GM18858 (cell line): Measurements from ENCODE around the gene CD44.

Source experiments
- ATAC-seq: cut with Tn5 transposase; IDR thresholded peaks from one replicate; pipeline ENCODE4 v1.9.1; 2021; ENCODE audit not compliant: unreplicated experiment

Gene CD44

DNA sequence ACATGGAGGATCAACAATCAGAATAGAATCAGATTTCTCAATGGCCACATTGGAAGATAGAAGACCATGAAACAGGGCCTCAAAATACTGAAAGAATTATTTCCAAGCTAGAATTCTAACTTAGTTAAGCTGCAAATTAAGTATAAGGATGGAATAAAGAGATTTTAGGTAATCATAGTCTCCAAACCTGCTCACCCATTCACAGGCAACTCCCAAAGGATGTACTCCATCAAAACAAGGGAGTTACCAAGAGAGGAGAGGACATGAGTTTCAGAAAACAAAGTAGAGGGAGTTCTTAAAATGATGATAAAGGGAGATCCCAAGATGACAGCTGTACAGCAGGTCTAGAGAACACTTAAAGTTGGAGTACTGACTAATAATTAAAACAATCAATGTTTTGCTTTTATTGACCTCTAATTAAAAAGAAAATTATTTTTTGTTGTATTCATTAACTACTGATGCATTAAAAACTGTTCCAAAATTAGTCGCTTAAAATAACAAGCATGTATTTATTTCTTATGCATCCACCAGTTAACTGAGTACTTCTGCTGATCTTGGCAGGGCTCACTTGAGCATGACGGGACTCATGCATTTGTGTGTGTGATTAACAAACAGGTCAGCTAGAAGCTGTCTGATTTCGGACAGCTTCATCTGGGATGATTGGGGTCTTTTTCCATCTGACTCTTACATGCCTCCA, 95.6 kb downstream of the CD44 start:
- no peak for ATAC-seq

GRCh38 chr11:35235157-35235468, 96.1 kb downstream of the CD44 start:
- ATAC-seq = no peak

- no peak for ATAC-seq
Observed at GRCh38 chr11:35235498-35235897, 96.5 kb downstream of the CD44 start.

GRCh38 chr11:35235936-35236666, 97.1 kb downstream of the CD44 start:
- no peak for ATAC-seq

DNA sequence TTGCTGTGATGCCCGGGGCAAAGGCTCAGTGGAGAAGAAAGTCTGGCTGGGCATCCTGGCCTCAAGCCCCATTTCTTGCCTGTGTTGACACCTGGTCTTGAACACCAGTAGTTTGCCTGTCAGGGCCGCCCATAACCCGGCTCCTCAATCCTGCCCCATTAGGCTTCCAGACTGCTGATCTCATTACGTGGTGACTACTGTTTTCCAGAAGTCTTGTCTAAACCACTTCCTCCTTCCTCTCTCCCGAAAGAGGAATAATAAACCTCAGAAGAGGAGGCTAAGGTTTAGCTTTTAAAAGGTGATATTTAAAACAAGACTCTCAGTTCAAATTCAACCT, 97.7 kb downstream of the CD44 start:
- no peak for ATAC-seq

- no peak for ATAC-seq
Observed at GRCh38 chr11:35237351-35237750, 98.4 kb downstream of the CD44 start.

DNA sequence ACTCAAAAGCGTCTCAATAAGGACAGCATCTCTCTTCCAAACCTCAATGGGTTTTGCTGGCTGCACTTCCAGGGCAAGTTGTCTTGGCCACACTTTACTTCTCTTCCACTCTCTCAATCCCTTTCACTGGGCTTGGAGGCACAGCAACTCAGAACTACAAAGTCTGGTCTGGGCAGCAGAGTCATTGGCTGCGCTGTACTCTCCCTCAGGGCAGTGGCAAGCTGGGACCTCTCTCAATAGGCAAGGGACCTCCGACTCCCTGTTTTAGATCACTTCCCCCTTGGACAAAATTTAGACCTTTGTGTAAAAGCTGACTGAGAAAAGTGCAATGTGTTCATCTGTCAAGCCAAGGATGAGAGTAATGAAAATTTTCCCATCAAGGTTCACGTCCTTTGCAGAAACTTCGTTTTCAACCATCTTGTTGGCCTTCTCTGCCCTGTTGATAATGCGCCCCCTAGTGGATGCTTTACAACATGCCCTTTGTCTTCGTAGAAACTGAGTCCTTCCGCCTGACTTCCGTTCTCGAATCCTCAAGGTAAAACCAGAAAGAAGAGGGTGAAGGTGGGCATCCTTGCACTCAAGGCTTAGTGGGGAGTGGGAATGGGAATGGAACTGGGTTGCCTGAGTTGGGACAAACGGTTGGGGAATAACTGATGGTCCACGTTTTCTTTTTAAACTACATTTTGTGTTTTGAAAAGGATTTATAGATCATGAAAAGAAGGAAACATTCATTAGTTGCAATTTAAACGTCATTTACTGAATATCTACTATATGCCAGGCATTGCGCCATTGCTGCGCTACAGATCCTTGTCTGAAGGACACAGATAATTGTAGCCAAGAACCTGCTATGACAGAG, 99.1 kb downstream of the CD44 start:
- ATAC-seq = no peak

DNA sequence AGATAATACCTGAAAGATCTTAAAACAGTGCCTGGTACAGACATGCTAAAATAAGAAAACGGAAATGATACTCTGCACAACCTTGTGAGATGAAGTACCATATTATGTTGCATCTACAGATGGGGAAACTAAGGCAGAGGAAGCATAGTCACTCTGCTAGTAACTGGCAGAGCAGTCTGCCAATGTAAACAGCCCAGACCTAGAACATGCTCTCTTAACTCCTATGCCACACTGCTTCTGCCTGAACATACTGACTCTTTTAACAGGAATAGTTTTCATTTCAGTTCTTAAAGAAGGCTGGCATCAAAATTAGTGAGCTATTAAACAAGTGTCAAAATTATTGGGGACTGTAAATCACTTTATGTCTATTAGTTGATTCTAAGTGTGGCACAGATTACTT, 99.9 kb downstream of the CD44 start:
- no peak for ATAC-seq

DNA sequence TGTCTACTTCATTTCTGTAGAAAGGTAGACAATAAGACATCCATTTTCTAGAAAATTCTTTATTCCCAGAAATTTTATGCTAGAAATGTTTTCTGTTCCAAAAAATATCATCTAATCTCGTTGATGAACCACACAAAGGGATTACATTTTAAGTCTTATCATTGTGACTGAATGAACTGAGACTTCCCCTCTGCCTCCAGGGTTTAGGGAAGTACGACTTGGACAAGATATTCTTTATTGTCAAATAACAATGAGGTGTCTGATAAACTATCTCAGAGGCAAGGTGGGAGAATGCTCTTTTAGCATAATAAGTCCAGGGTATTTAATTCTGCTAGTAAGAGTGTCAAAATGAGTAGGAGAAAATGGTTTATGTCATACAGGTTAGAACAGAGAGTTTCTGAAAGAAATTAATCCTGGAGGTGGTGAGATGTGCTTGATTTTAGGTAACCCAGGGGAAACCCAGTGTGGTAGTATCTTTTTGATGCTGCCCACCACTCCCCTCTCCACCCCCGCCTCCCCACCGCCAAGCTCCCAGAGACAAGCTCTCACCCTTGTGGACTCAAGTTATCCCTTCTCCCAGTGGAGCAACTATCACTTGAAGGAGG, 100.6 kb downstream of the CD44 start:
- ATAC-seq = no peak

DNA sequence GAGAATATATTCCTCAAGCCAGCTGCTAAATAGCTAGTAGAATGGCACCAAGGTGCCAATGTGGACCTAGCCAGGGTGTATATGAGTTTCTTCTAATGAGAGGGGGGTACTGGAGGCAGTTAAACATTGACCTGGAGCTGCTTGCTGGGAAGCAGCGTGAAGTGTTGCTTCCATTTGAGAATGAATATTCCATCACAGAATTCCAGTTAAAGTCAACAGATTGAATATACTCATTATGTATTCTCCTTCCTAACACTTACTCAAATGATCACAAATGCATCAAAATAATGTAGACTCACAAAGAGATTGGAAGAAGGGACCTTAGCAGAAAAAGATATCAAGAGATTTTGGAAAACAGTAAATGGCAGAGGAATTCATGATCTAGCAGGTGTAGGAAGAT, 102.1 kb downstream of the CD44 start:
- no peak for ATAC-seq

DNA sequence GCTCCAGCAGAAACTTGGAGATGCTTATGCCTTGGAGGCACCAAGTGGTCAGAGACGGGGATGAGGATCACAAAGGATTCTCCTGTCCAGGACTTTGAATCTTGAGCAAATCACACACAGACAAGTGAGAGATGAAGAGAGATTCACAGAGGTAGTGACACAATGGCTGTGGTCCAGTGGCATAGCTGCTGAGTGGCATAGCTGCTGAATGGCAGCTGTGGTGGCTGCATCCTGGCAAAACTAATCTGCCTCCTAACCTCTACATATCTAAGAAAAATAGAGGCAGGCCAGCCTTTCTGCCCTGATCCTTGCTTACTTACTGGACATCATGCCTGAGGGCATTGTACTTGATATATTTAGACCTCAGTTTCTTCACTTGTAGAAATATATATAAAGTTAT, 102.6 kb downstream of the CD44 start:
- no peak for ATAC-seq

DNA sequence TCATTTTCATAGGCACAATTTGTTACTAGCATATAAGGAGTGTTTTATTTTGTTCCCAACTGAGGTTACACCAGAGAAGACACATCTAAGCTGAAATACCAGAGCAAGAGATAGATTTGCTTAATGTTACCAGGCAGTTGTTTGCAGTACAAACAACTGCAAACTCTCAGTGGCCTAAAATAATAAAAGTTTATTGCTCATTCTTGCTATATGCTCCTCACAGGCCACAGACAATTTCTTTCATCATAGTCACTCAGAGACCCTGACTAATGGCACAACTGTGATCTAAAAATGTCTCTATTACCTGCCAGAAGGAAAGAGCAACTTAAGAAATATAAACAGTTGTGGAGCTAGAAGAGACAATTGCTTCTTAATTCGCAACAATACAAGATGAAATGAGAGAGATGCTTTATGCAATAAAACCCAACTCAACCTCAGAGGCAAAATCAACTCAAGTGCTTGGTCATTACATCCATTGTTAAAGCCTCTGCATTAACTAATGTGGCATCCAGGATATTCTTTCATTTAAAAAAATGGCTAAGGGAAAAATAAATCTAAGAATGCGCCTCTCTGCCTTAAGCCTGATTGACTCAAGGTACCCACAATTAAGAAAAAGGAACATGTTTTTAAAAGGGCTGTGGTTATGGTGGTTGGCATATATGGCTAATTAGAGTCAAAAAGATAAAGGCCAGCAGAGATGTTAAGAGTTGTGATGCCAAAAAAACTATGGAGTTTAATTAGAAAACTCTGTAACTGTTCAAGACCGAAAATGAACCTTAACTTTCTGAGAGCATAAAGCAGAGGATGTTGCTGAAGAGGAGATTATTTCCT, 103.7 kb downstream of the CD44 start:
- no peak for ATAC-seq

DNA sequence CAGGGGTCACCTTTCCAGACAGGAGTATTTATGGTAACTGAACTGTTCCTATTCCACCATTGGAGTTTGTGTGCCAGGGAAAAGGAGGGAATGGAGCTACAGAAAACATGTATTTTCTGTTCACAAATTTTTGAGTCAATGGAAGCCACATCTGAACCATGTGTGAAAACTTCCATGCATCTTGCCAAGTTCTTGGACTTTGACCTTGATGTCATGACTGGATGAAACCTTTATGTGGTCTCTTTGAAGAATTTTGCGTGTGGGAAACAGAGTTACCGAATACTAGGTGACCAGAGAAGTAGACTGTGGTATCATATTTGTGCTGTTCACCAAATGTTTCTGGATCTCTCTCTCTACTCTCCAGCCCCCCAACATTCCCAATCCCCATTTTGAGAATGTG, 104.8 kb downstream of the CD44 start:
- ATAC-seq = no peak

DNA sequence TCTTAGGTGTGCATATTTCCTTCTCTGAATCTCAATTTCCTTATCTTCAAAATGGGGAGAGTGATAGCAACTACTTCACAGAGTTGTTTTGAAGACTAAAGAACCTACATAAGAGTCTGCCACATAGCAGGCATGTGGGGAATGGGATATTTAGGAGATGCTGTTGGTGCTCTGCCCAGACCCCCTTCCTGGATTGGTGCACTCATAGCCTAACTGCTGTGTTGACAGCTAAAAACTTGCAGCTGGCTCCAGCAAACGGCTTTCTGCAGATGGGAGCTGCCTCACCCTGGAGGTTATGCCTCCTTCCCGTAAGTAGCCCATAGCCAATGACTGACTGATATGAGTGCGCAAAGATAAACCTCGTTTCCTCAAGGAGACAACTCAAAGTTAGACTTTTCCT, 106.1 kb downstream of the CD44 start:
- ATAC-seq = no peak

DNA sequence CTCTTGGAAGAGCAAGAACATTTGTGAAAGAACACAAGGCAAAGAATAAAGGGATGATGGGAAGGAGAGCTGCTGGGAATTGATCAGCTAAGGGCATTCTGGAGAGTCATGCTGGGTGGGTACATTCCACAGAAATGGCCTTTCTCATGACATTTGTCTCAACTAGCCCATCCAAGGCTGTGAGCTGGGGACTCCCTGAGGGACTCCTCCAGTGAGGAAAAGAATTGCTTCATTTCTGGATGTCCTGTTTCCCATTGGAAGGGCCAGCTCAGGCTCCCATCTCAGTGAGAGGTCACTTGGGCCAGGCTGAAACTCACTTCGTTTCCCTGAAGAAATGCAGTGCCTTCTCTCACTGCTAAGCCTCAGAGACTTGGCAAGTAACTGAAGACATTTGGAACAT, 106.8 kb downstream of the CD44 start:
- no peak for ATAC-seq

DNA sequence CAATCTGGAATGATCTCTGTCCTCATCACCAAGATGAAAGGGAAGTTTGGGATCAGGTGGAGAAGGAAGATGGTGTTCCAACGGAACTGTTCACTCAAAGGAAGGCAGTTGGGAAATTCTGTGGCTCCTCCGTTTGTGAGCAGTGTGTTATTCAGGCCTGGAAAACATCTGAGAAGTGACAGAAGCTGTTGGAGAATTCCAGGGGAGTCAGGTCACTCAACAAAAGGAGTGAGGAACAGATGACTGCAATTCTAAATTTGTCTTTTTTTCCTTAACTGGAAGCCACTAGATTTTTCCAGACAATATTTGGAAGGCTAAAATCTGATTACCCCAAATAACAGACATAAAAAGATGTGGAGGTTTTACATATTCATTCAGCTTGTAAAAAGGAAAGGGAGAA, 107.8 kb downstream of the CD44 start:
- no peak for ATAC-seq

DNA sequence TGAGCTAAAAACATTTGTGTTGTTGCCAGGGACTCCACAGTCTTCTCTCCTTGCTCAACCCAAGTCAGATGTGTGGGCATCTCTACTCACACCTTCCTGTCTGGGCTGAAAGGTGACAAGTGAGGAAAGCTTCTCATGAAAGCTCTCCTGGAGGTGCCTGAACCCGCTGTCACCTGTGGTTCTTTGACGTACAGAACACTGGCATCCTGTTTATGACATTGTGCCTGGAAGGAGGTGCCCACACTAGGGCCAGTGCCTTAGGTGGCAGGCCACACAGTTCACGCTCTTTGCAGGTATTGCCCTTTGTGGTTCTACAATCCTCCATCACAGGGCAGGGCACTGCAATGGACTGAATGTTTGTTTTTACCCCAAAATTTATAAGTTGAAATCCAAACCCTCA, 108.5 kb downstream of the CD44 start:
- ATAC-seq = no peak

- ATAC-seq = no peak
Observed at GRCh38 chr11:35247863-35248262, 108.9 kb downstream of the CD44 start.

DNA sequence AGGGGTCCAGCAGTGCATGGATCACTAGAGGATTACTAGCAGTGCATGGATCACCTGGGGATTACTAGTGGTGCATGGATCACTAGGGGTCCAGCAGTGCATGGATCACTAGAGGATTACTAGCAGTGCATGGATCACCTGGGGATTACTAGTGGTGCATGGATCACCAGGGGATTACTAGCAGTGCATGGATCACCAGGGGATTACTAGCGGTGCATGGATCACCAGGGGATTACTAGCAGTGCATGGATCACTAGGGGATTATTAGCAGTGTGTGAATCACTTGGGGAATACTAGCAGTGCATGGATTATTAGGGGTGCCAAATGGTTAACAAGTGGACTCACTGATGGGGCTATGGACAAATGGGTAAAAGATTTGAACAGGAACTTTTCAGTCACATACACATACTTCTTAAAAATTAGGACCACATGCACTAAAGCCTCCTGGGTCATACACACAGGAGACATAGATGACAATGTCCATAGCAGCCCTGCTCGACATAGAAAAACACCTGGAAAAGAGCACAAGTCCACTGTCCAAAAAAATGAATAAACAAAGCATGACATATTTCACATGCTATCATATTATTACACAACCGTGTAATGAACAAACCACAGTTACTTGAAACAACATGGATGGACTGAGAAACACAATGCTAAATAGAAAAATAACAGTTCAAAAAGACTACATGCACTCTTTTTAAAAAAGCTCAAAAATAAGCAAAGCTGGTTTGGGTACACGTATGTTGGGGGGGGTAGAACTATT, 109.8 kb downstream of the CD44 start:
- no peak for ATAC-seq

DNA sequence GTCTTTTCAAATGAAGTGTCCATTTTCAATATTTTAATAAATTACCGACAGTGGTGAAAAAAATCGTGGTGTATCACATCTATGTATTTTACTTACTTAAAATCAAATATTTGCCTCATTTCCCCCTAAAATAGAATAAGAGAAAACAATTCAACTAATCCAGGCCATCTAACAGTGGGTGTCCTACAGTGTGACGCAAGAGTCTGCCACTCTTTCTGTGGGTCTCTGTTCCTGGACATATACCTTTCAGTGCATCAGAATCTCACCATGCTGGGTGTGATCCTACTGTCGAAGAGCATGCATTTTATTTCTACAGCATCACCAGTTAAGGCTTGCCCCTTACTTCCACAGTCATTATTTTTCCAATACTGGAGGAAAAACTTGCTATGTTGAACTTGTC, 111.2 kb downstream of the CD44 start:
- no peak for ATAC-seq
